PC-9 (cell line): ENCODE data around the gene AGBL5.

Experiments used
- EZH2 ChIP-seq: fragments of 200-600 bp; sonication (generic); IDR thresholded peaks from 2 replicates; pipeline ENCODE4 v1.8.0; 2017; ENCODE audit warnings: antibody characterized with exemption, low read depth
- TF ChIP-seq, protein P1 (sequence below): fragments of 200-600 bp; sonication (generic); conservative IDR thresholded peaks from 2 replicates; pipeline ENCODE4 v1.6.1; 2017; ENCODE audit warnings: mixed run types, antibody characterized with exemption, mild to moderate bottlenecking, moderate library complexity

- TF ChIP-seq, protein P1, sequence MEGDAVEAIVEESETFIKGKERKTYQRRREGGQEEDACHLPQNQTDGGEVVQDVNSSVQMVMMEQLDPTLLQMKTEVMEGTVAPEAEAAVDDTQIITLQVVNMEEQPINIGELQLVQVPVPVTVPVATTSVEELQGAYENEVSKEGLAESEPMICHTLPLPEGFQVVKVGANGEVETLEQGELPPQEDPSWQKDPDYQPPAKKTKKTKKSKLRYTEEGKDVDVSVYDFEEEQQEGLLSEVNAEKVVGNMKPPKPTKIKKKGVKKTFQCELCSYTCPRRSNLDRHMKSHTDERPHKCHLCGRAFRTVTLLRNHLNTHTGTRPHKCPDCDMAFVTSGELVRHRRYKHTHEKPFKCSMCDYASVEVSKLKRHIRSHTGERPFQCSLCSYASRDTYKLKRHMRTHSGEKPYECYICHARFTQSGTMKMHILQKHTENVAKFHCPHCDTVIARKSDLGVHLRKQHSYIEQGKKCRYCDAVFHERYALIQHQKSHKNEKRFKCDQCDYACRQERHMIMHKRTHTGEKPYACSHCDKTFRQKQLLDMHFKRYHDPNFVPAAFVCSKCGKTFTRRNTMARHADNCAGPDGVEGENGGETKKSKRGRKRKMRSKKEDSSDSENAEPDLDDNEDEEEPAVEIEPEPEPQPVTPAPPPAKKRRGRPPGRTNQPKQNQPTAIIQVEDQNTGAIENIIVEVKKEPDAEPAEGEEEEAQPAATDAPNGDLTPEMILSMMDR: peak; percentile 28; the same call in 1 of the 2 replicates
- TF ChIP-seq EZH2: no peak
These were observed 1.0 kb upstream of the AGBL5 start for GRCh38 chr2:27050281-27050995.
